ENCODE measurements around the gene TRERF1. TPM values are rescaled to one million over a fixed set of nuclear protein-coding genes. Genes with fewer than 3 reads are reported as not detected.

TRERF1 gene
- total RNA-seq, 2 donors from 2014 or later, result 9.5 to 34.8 TPM

GRCh38 chr6:42400061-42400760, 51.5 kb downstream of the TRERF1 start:
- intact Hi-C loops (cut with DNase I), result no loop called here
- no peak overlapping the region for H3K27ac ChIP-seq
- H3K4me3 ChIP-seq, result no peak overlapping the region
- WGBS, result 94% methylated on average over 8 of the region's 8 CpGs
- H3K36me3 ChIP-seq, result no peaks in the 10 kb centered on the region
- H3K9me3 ChIP-seq, result no peaks in the 10 kb centered on the region
- H3K27me3 ChIP-seq (replicated peaks; ENCODE audit: insufficient read depth), result no peaks in the 10 kb centered on the region
- no peak for DNase-seq (ENCODE audit: low spot score)
- no peak for TF ChIP-seq POLR2A (IDR thresholded peaks at IDR 0.05)
- no peak for TF ChIP-seq POLR2AphosphoS5 (IDR thresholded peaks at IDR 0.05)
- H3K4me1 ChIP-seq (replicated peaks), result no peaks in the 10 kb centered on the region

DNA sequence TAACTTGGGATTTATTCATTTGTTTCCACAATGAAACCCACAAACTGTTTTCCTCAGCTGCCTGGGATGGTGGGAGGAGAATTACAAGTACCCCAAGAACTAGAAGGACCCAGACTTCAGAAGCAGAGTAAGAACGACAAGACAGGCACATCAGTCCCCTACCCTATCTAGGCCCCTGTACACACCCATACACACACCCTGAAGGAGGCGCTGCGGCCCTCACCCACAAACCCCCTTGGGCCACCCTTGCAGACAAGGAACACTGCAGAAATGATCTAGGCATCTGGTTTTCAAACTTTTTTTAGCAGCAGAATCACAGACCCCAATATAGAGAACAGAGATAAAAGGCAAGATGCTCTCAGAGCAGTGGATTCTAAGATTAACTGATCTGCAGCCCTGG, 55.0 kb downstream of the TRERF1 start:
- intact Hi-C loops (cut with DNase I), result no loop called here
- WGBS, result 80% methylated on average over 3 of the region's 3 CpGs
- TF ChIP-seq POLR2AphosphoS5 (IDR thresholded peaks at IDR 0.05), result no peak
- no peak for TF ChIP-seq POLR2A (IDR thresholded peaks at IDR 0.05)
- TF ChIP-seq, protein P1, sequence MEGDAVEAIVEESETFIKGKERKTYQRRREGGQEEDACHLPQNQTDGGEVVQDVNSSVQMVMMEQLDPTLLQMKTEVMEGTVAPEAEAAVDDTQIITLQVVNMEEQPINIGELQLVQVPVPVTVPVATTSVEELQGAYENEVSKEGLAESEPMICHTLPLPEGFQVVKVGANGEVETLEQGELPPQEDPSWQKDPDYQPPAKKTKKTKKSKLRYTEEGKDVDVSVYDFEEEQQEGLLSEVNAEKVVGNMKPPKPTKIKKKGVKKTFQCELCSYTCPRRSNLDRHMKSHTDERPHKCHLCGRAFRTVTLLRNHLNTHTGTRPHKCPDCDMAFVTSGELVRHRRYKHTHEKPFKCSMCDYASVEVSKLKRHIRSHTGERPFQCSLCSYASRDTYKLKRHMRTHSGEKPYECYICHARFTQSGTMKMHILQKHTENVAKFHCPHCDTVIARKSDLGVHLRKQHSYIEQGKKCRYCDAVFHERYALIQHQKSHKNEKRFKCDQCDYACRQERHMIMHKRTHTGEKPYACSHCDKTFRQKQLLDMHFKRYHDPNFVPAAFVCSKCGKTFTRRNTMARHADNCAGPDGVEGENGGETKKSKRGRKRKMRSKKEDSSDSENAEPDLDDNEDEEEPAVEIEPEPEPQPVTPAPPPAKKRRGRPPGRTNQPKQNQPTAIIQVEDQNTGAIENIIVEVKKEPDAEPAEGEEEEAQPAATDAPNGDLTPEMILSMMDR (IDR thresholded peaks at IDR 0.05), result no peak
- Histone ChIP-seq H3K27ac (no peak overlapping the region), H3K4me3 (no peak overlapping the region), H3K4me1 (replicated peaks) (no peaks in the 10 kb centered on the region), H3K36me3 (no peaks in the 10 kb centered on the region), H3K27me3 (replicated peaks; ENCODE audit: insufficient read depth) (no peaks in the 10 kb centered on the region), H3K9me3 (no peaks in the 10 kb centered on the region)
- DNase-seq (ENCODE audit: low spot score), result no peak

DNA sequence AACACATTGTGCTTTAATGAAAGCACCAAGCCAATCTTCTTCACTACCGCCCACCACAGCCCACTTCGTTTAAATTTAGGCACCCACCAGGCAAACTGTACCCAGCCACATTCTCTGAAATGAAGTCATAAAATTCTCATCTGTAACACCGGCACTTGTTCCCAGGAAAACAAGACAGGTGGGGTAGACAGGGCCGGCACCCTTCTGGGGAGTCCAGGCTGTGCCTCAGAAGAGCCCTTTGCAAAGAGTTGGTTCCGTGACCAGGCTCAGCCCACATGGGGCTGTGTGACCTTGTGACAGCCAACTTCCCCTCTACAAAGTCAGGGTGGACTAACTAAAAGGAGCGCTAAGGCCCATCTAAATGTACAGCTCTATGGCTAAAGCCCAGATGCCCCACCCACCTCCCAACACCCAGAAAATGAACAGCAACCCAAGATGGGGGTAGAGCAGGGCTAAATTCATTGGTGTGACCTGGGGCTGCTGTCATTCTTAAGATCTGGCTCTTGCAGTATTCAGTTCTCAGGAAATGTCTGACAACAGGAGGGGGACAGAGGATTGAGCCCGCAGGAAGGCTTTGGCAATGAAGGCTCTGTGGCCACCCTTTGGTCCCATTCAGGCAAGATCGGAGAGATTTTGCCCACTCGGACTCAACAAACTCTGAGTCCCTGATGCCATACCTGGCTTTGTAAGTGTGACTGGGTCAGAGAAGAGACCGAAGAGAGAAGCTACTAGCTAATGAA, 56.7 kb downstream of the TRERF1 start:
- no peak for DNase-seq (ENCODE audit: low spot score)
- H3K27me3 ChIP-seq (replicated peaks; ENCODE audit: insufficient read depth), result no peaks in the 10 kb centered on the region
- H3K27ac ChIP-seq, result no peak overlapping the region
- intact Hi-C loops (cut with DNase I), result no loop called here
- H3K36me3 ChIP-seq, result no peaks in the 10 kb centered on the region
- H3K4me1 ChIP-seq (replicated peaks), result no peaks in the 10 kb centered on the region
- 87% methylated on average over 10 of the region's 10 CpGs for WGBS
- H3K9me3 ChIP-seq, result no peaks in the 10 kb centered on the region
- no peak for TF ChIP-seq POLR2A (IDR thresholded peaks at IDR 0.05)
- TF ChIP-seq, protein P1 (IDR thresholded peaks at IDR 0.05), result no peak
- no peak for TF ChIP-seq POLR2AphosphoS5 (IDR thresholded peaks at IDR 0.05)
- no peak overlapping the region for H3K4me3 ChIP-seq

GRCh38 chr6:42394151-42394550, 57.6 kb downstream of the TRERF1 start:
- intact Hi-C loops (cut with DNase I), result no loop called here
- DNase-seq (ENCODE audit: low spot score), result no peak
- WGBS, result 81% methylated on average over 4 of the region's 4 CpGs
- Histone ChIP-seq H3K27ac (no peak overlapping the region), H3K27me3 (replicated peaks; ENCODE audit: insufficient read depth) (no peaks in the 10 kb centered on the region), H3K4me1 (replicated peaks) (no peaks in the 10 kb centered on the region), H3K36me3 (no peaks in the 10 kb centered on the region), H3K4me3 (no peak overlapping the region), H3K9me3 (no peaks in the 10 kb centered on the region)
- no peak for TF ChIP-seq POLR2A (IDR thresholded peaks at IDR 0.05)
- no peak for TF ChIP-seq POLR2AphosphoS5 (IDR thresholded peaks at IDR 0.05)
- TF ChIP-seq, protein P1 (IDR thresholded peaks at IDR 0.05), result no peak

DNA sequence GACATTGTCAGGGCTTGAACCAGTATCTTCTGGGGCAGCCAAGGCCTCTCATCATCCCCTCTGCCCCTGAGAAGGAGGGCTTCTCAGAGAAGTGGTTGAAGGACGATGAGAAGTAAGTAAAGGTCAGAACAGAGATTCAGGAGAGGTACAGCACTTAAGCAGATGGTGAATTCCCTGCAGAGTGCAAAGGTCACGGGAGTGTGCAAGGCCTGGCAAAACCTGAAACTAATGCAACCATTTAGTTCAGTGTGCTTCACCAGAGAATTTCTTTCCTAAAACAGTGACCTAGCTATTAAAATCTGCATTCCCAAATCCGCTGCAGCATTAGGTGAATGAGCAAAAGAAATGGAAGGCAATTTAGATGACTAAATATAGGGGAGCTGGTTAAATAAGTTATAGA, 58.4 kb downstream of the TRERF1 start:
- no peaks in the 10 kb centered on the region for H3K36me3 ChIP-seq
- no peak for TF ChIP-seq POLR2A (IDR thresholded peaks at IDR 0.05)
- TF ChIP-seq, protein P1 (IDR thresholded peaks at IDR 0.05), result no peak
- no peak for TF ChIP-seq POLR2AphosphoS5 (IDR thresholded peaks at IDR 0.05)
- 83% methylated on average over 3 of the region's 3 CpGs for WGBS
- H3K4me1 ChIP-seq (replicated peaks), result no peaks in the 10 kb centered on the region
- no peaks in the 10 kb centered on the region for H3K9me3 ChIP-seq
- H3K27me3 ChIP-seq (replicated peaks; ENCODE audit: insufficient read depth), result no peaks in the 10 kb centered on the region
- no peak overlapping the region for H3K27ac ChIP-seq
- no peak for DNase-seq (ENCODE audit: low spot score)
- H3K4me3 ChIP-seq, result no peak overlapping the region
- intact Hi-C loops (cut with DNase I), result no loop called here

Measured in prostate gland (tissue), 2 donors.